K562 (cell line): Measurements from ENCODE around the gene KIFC3. TPM values are rescaled to one million over a fixed set of nuclear protein-coding genes. Genes with fewer than 3 reads are reported as not detected.

ENCODE experiments used
- CBFA2T3 ChIP-seq: fragments of 450-650 bp; IDR thresholded peaks from 2 replicates; pipeline ENCODE4 v1.6.1; 2017
- CBX3 ChIP-seq, 2 experiments: IDR thresholded peaks; 1 replicate in 1 of 2; 2 replicates in 1 of 2; pipeline ENCODE4 v1.6.1; 2012; ENCODE audit warnings: inconsistent platforms in 2 of 2, low read length in 2 of 2, borderline replicate concordance in 1 of 2, control low read depth in 1 of 2
- CHD4 ChIP-seq: fragments of 200-600 bp; sonication (generic); IDR thresholded peaks from 3 replicates; pipeline ENCODE4 v1.6.1; 2012; ENCODE audit warnings: low read depth, mild to moderate bottlenecking, mixed read lengths, low read length, inconsistent platforms; ENCODE audit not compliant: insufficient read depth, insufficient replicate concordance, poor library complexity, severe bottlenecking
- ELF1 ChIP-seq: fragments of 200-800 bp; sonication (Bioruptor generic); IDR thresholded peaks from 2 replicates; pipeline ENCODE4 v1.6.1; 2016; ENCODE audit warnings: missing genetic modification characterization, missing compliant biosample characterization
- FOXJ2 ChIP-seq: fragments of 200-800 bp; sonication (Bioruptor generic); IDR thresholded peaks from 2 replicates; pipeline ENCODE4 v1.6.1; 2016; ENCODE audit warnings: missing genetic modification characterization, missing compliant biosample characterization
- GTF2F1 ChIP-seq: IDR thresholded peaks from 2 replicates; pipeline ENCODE4 v1.6.1; 2011; ENCODE audit warnings: low read depth, low read length, improper control_type of control experiment
- NCOR1 ChIP-seq: fragments of 450-650 bp; IDR thresholded peaks from 2 replicates; pipeline ENCODE4 v1.6.1; 2016; ENCODE audit warnings: mild to moderate bottlenecking, moderate library complexity
- RBM14 ChIP-seq: fragments of 200-400 bp; formaldehyde crosslinking; IDR thresholded peaks from 2 replicates; pipeline ENCODE4 v1.6.1; 2018; ENCODE audit warnings: low read depth, mild to moderate bottlenecking, low read length, moderate library complexity, borderline replicate concordance; ENCODE audit not compliant: insufficient read depth
- SMARCB1 ChIP-seq: IDR thresholded peaks from 2 replicates; pipeline ENCODE4 v1.6.1; 2011; ENCODE audit warnings: improper control_type of control experiment, low read depth; ENCODE audit not compliant: insufficient read length
- SPI1 ChIP-seq: IDR thresholded peaks from 2 replicates; pipeline ENCODE4 v1.6.1; 2011; ENCODE audit warnings: low read depth, low read length, control low read depth, borderline replicate concordance
- WHSC1 ChIP-seq: IDR thresholded peaks from one replicate; pipeline ENCODE4 v1.6.1; 2012; ENCODE audit warnings: low read length, control low read depth, inconsistent platforms
- ZNF133 ChIP-seq: fragments of 250-450 bp; sonication (Bioruptor Pico); IDR thresholded peaks from 2 replicates; pipeline ENCODE4 v1.4.0; 2020; ENCODE audit warnings: mild to moderate bottlenecking
- polyA plus RNA-seq, 8 experiments: library from polyadenylated mRNA; depleted of rRNA in 4 of 8; stranded (reverse) in 5 of 8; unstranded in 3 of 8; fragments of >200 nt; fragmentation: Nextera tagmentation in 2 of 8; fragmentation: Illumina TruSeq in 1 of 8; extraction: Ambion mirVana in 2 of 8; extraction: Trizol in 1 of 8; gene quantifications; 2 replicates each; pipeline versions ENCODE4 v1.2.1 to v1.2.3, GENCODE V29; 2011 to 2014; ENCODE audit warnings: inconsistent platforms in 1 of 8, missing spikeins in 1 of 8
- total RNA-seq, 7 experiments: library from RNA; depleted of rRNA in 6 of 7; stranded (reverse); fragments of >200 nt in 6 of 7; fragmentation: Illumina TruSeq in 2 of 7; extraction: Trizol in 2 of 7; gene quantifications; 2 replicates each; pipeline versions ENCODE4 v1.2.1 to v1.2.3, GENCODE V29; 2011 to 2021; ENCODE audit warnings: low replicate concordance in 1 of 7
- TF ChIP-seq, protein P1 (sequence below): IDR thresholded peaks from 2 replicates; pipeline ENCODE4 v1.6.1; 2012; ENCODE audit warnings: low read depth, low read length, improper control_type of control experiment, borderline replicate concordance
- TF ChIP-seq, protein P2 (sequence below): fragments of 450-650 bp; IDR thresholded peaks from 2 replicates; pipeline ENCODE4 v1.6.1; 2017; ENCODE audit warnings: antibody characterized with exemption
- TF ChIP-seq, protein P3 (sequence below), 2 experiments: fragments of 450-650 bp; IDR thresholded peaks; 2 replicates each; pipeline ENCODE4 v1.6.1; 2016; ENCODE audit warnings: mild to moderate bottlenecking in 2 of 2, borderline replicate concordance in 1 of 2, low read depth in 1 of 2, moderate library complexity in 1 of 2

The KIFC3 gene
- total and polyA plus RNA-seq, 9 of the 15 experiments (the other 6 are each of a cell fraction or from before 2014, with no cell fraction given): 0.23 to 105 (median 26.2) TPM

DNA sequence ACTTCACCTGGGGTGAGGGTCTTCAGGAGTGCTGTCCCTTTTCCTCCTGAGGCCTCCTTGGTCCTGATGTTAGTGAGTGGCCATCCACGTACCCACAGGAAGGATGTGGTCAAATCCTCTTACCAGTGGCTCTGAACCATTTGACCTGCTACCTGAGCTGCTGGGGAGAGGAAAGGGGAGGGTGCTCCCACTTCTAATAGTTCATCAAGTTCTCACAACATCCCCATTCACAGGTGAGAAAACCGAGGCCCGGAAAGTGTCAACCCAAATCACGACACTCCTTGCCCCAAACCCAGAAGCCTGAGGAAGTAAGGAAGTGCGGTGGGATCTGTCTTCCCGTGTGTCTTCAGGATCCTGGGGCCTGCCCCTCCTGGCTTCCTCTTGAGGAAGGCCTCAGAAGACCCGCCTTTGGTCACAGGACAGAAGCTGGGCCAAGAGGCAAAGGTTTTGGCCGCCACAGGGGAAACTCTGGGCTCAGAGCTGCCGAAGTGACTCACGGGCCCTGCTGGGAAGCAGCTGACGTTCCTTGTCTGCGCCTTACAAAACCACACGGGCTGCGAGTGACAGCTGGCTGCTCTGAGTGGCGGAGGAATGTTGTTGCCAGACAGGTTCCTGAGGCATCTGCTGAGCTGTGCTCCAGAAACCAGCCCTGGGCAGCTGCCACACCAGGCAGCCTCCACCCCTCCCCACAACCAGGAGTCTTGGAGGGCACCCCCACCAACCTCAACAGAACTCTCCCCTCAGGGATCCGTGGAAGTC, 13.9 kb upstream of the KIFC3 start (continued):
- TF ChIP-seq ZNF133: no peak
- TF ChIP-seq, protein P1, sequence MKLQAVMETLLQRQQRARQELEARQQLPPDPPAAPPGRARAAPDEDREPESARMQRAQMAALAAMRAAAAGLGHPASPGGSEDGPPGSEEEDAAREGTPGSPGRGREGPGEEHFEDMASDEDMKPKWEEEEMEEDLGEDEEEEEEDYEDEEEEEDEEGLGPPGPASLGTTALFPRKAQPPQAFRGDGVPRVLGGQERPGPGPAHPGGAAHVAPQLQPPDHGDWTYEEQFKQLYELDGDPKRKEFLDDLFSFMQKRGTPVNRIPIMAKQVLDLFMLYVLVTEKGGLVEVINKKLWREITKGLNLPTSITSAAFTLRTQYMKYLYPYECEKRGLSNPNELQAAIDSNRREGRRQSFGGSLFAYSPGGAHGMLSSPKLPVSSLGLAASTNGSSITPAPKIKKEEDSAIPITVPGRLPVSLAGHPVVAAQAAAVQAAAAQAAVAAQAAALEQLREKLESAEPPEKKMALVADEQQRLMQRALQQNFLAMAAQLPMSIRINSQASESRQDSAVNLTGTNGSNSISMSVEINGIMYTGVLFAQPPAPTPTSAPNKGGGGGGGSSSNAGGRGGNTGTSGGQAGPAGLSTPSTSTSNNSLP: no peak
- 0 out of 2 replicates have a peak, but pooled peaks have one; percentile 22 for TF ChIP-seq SPI1
- TF ChIP-seq WHSC1: no peak
- TF ChIP-seq, protein P2, sequence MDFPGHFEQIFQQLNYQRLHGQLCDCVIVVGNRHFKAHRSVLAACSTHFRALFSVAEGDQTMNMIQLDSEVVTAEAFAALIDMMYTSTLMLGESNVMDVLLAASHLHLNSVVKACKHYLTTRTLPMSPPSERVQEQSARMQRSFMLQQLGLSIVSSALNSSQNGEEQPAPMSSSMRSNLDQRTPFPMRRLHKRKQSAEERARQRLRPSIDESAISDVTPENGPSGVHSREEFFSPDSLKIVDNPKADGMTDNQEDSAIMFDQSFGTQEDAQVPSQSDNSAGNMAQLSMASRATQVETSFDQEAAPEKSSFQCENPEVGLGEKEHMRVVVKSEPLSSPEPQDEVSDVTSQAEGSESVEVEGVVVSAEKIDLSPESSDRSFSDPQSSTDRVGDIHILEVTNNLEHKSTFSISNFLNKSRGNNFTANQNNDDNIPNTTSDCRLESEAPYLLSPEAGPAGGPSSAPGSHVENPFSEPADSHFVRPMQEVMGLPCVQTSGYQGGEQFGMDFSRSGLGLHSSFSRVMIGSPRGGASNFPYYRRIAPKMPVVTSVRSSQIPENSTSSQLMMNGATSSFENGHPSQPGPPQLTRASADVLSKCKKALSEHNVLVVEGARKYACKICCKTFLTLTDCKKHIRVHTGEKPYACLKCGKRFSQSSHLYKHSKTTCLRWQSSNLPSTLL: no peak
- TF ChIP-seq CBFA2T3: no peak
- TF ChIP-seq, protein P3, sequence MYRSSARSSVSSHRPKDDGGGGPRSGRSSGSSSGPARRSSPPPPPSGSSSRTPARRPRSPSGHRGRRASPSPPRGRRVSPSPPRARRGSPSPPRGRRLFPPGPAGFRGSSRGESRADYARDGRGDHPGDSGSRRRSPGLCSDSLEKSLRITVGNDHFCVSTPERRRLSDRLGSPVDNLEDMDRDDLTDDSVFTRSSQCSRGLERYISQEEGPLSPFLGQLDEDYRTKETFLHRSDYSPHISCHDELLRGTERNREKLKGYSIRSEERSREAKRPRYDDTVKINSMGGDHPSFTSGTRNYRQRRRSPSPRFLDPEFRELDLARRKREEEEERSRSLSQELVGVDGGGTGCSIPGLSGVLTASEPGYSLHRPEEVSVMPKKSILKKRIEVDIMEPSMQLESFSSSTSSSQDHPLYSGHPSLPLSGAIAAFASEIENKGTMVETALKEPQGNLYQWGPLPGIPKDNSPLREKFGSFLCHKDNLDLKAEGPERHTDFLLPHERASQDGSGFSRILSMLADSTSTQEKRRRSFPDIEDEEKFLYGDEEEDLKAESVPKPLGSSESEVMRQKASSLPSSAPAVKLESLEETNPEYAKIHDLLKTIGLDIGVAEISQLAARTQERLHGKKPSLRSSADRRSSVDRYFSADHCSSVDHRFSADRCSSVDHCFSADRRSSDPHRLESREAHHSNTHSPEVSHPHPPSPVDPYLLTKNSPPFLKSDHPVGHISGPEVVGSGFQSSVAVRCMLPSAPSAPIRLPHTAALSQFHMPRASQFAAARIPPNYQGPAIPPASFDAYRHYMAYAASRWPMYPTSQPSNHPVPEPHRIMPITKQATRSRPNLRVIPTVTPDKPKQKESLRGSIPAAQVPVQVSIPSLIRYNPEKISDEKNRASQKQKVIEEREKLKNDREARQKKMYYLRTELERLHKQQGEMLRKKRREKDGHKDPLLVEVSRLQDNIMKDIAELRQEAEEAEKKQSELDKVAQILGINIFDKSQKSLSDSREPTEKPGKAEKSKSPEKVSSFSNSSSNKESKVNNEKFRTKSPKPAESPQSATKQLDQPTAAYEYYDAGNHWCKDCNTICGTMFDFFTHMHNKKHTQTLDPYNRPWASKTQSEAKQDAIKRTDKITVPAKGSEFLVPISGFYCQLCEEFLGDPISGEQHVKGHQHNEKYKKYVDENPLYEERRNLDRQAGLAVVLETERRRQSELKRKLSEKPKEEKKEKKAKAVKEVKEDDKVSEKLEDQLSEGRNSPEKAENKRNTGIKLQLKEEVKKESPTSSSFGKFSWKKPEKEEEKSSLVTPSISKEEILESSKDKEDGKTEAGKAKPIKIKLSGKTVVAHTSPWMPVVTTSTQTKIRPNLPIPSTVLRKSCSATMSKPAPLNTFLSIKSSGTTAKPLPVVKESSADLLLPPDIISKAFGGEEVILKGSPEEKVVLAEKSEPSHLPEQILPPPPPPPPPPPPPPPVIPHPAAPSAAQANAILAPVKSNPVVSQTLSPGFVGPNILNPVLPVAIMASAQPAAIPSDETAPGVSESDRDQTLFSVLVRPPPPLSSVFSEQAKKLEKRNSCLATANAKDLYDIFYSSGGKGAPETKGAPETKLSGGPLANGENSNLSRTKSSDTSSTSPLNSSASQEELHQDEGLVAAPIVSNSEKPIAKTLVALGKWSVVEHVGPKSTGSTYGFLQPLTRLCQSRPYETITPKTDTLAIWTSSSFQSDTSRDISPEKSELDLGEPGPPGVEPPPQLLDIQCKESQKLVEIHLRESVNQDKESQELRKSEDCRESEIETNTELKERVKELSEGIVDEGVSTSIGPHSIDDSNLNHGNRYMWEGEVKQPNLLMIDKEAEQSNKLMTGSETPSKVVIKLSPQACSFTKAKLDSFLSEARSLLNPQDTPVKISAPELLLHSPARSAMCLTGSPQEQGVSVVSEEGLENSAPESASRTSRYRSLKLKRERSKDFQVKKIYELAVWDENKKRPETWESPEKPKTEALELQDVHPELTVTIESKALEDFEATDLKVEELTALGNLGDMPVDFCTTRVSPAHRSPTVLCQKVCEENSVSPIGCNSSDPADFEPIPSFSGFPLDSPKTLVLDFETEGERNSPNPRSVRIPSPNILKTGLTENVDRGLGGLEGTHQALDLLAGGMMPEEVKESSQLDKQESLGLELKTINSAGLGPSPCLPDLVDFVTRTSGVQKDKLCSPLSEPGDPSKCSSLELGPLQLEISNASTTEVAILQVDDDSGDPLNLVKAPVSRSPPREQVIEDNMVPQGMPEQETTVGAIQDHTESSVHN (IDR thresholded peaks at IDR 0.05; ENCODE audit: borderline replicate concordance in 1 of 2, low read depth in 1 of 2): no peak
- no peak for TF ChIP-seq FOXJ2
- TF ChIP-seq GTF2F1: no peak
- no peak for TF ChIP-seq NCOR1
- TF ChIP-seq CHD4: no peak
- no peak for TF ChIP-seq ELF1
- TF ChIP-seq SMARCB1: no peak
- TF ChIP-seq RBM14: no peak
- TF ChIP-seq CBX3 (IDR thresholded peaks at IDR 0.05; ENCODE audit: borderline replicate concordance in 1 of 2, low read length in 2 of 2): no peak
